Measurements from ENCODE around the gene DCC. TPM values are rescaled to one million over a fixed set of nuclear protein-coding genes. Genes with fewer than 3 reads are reported as not detected.

Gene DCC
- total and polyA plus RNA-seq, 2 of the 8 experiments (the other 6 are each of a cell fraction or from before 2014, with no cell fraction given): 0.14 to 1.4 TPM

DNA sequence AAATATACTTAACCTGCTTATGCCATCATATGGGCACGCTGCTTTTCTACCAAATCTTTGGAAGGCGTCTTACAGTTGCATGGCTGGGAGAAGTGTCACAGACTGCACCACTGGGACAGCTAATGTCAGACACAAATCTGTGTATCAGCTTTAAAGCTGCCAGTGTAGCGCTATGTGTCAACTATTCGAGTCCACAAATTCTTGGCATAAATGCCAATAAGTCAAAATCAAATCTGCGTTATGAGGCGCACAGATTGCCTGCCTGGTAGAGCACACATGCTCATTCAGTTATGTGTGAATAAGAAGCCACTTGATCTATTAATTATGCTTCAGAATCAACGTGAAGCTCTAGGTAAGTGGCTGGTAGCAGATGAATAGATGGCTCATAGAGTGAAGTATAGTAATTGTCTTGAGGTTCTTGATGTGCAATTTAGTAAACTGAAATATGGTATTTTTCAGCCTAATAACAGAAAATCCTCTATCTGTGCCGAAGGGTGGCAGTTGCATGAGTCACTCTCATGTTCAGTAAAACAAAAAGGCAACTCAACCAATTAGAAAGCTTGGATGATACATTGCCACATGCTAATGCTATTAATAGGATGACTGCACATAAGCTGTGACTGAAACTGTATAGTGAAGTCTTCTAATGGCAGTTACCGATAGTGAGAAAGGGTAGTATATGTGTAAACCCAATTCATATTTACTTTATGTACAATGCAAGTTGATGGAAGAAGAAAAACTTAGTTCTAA, 52.0 kb downstream of the DCC start:
- no peaks in the 10 kb centered on the region for H3K79me1 ChIP-seq (ENCODE audit: low read depth, low read length)
- H3K27ac ChIP-seq (ENCODE audit: low read depth, low read length): no peak overlapping the region
- H3K4ac ChIP-seq (replicated peaks; ENCODE audit: insufficient read length, low read depth, low read length): no peak overlapping the region
- DNase-seq (ENCODE audit: low read depth in 1 of 2, low spot score in 2 of 2) (no peak), FAIRE-seq (no peak)
- H3K23me2 ChIP-seq (ENCODE audit: low read depth, low read length): no peaks in the 10 kb centered on the region
- ChIA-PET POLR2A (ENCODE audit: partially characterized antibody) (no interaction called here), CTCF (ENCODE audit: partially characterized antibody) (no interaction called here)
- 94% methylated on average over 9 of the region's 9 CpGs; no CpG with 5 or more reads in 1 of the 2 experiments for WGBS, 2 experiments (ENCODE audit: extremely low coverage in 1 of 2, insufficient coverage in 1 of 2, insufficient read length in 1 of 2, insufficient replicate concordance in 2 of 2, low coverage in 1 of 2, low lambda C conversion rate in 2 of 2, missing lambda C conversion rate in 1 of 2)
- no peak overlapping the region for H3K56ac ChIP-seq (replicated peaks; ENCODE audit: insufficient read length, low read depth, low read length)
- H2AFZ ChIP-seq (ENCODE audit: low read length): no peak overlapping the region
- H3K14ac ChIP-seq (ENCODE audit: insufficient read length): no peak overlapping the region
- no peak overlapping the region for H3K18ac ChIP-seq (ENCODE audit: extremely low read depth, low read length)
- H4K20me1 ChIP-seq (replicated peaks in 1 of 2; ENCODE audit: control insufficient read depth in 1 of 2, insufficient read depth in 2 of 2, low read length in 2 of 2): no peaks in the 10 kb centered on the region
- H3K23ac ChIP-seq (ENCODE audit: insufficient read length): no peak overlapping the region
- H2AK5ac ChIP-seq (ENCODE audit: low read depth, low read length): no peak overlapping the region
- H3K36me3 ChIP-seq (ENCODE audit: control insufficient read depth in 2 of 4, insufficient read depth in 4 of 4, low read length in 3 of 4): no peaks in the 10 kb centered on the region
- H3K9ac ChIP-seq (replicated peaks in 1 of 4; ENCODE audit: extremely low read depth in 1 of 4, low read depth in 3 of 4, low read length in 3 of 4): no peak overlapping the region
- no peaks in the 10 kb centered on the region for H3K27me3 ChIP-seq (replicated peaks in 1 of 4; ENCODE audit: control insufficient read depth in 3 of 4, extremely low read depth in 1 of 4, insufficient read depth in 3 of 4, low read length in 3 of 4)
- TF ChIP-seq CEBPB (IDR thresholded peaks at IDR 0.05; ENCODE audit: low read depth, low read length) (no peak), SP4 (IDR thresholded peaks at IDR 0.05; ENCODE audit: low read length) (no peak)
- no peak overlapping the region for H2BK20ac ChIP-seq (ENCODE audit: low read length)
- no peak overlapping the region for H4K8ac ChIP-seq (ENCODE audit: extremely low read depth, insufficient read depth, low read length)
- no peak overlapping the region for H2BK12ac ChIP-seq (ENCODE audit: low read depth, low read length)
- H4K91ac ChIP-seq (replicated peaks; ENCODE audit: insufficient read length, low read length): no peak overlapping the region
- H4K5ac ChIP-seq (ENCODE audit: insufficient read length, low read depth, low read length): no peak overlapping the region
- no peak overlapping the region for H3K4me3 ChIP-seq (ENCODE audit: extremely low read depth in 1 of 4, insufficient read depth in 2 of 4, low read depth in 3 of 4, low read length in 4 of 4)
- H2BK15ac ChIP-seq (ENCODE audit: low read length): no peak overlapping the region
- no peak overlapping the region for H2BK5ac ChIP-seq (ENCODE audit: low read depth, low read length)
- H3K4me1 ChIP-seq (replicated peaks in 1 of 4; ENCODE audit: control insufficient read depth in 3 of 4, insufficient read depth in 4 of 4, low read length in 3 of 4): no peaks in the 10 kb centered on the region
- no peak overlapping the region for H2BK120ac ChIP-seq (replicated peaks; ENCODE audit: low read depth, low read length)
- no peak overlapping the region for H3K4me2 ChIP-seq (ENCODE audit: insufficient read depth in 1 of 2, low read depth in 2 of 2, low read length in 2 of 2)
- no peaks in the 10 kb centered on the region for H3K9me3 ChIP-seq (ENCODE audit: insufficient read depth in 2 of 2, low read depth in 1 of 2, low read length in 1 of 2)
- no peaks in the 10 kb centered on the region for H3K79me2 ChIP-seq (ENCODE audit: control insufficient read depth in 1 of 2, insufficient read depth in 2 of 2, low read length in 2 of 2)

Data from H1 (cell line).